Aorta (tissue), 5 donors: ENCODE data around the gene GREB1. TPM values are rescaled to one million over a fixed set of nuclear protein-coding genes. Genes with fewer than 3 reads are reported as not detected.

ENCODE experiments used
- ATAC-seq: fragments of 200-7000 bp; cut with Tn5 transposase; one replicate; pipeline ENCODE4 v1.9.1; 2022; ENCODE audit warnings: moderate library complexity; ENCODE audit not compliant: low FRiP score
- DNase-seq, 2 donors: peaks; one replicate each; pipeline ENCODE4 v3.0.0-alpha.2; 2020
- H3K27ac ChIP-seq, 2 donors: one replicate each; pipeline ENCODE4 v1.5.1; 2013; ENCODE audit warnings: low read length in 2 of 2, mild to moderate bottlenecking in 2 of 2, moderate library complexity in 2 of 2, control low read depth in 1 of 2, inconsistent platforms in 1 of 2, low read depth in 1 of 2
- H3K27me3 ChIP-seq, 2 donors: one replicate each; pipeline ENCODE4 v1.6.1; 2013; ENCODE audit warnings: control low read depth in 1 of 2, low read length in 1 of 2, mild to moderate bottlenecking in 1 of 2, moderate library complexity in 1 of 2; ENCODE audit not compliant: insufficient read depth in 2 of 2, control insufficient read depth in 1 of 2
- H3K36me3 ChIP-seq, 2 donors: one replicate each; pipeline ENCODE4 v1.6.1; 2013; ENCODE audit warnings: control low read depth in 1 of 2, low read length in 1 of 2, mild to moderate bottlenecking in 1 of 2; ENCODE audit not compliant: insufficient read depth in 2 of 2, control insufficient read depth in 1 of 2
- H3K4me1 ChIP-seq, 2 donors: one replicate each; pipeline ENCODE4 v1.6.1; 2013; ENCODE audit warnings: low read length in 2 of 2, control low read depth in 1 of 2, mild to moderate bottlenecking in 1 of 2, moderate library complexity in 1 of 2; ENCODE audit not compliant: insufficient read depth in 2 of 2, control insufficient read depth in 1 of 2
- H3K4me3 ChIP-seq, 2 donors: one replicate each; pipeline ENCODE4 v1.5.1; 2013; ENCODE audit warnings: low read length in 2 of 2, control low read depth in 1 of 2, mild to moderate bottlenecking in 1 of 2
- H3K9me3 ChIP-seq: one replicate; pipeline ENCODE4 v1.6.1; 2013; ENCODE audit warnings: mild to moderate bottlenecking, low read length; ENCODE audit not compliant: control insufficient read depth
- WGBS, 2 donors: extraction: QIAGEN DNeasy Blood & Tissue Kit; methylation state at CpG; one replicate each; pipeline ENCODE4 v1.1.7; 2013; 5-methylcytosine and 5-hydroxymethylcytosine counted together
- intact Hi-C, 2 donors: fragments of 100-400 bp; cut with DNase I; formaldehyde crosslinking; loops; one replicate each; pipeline versions ENCODE4 v1.14.2 to v1.15.0; 2022
- polyA plus RNA-seq, 2 donors: library from polyadenylated mRNA; stranded (reverse); fragments of 200-250 nt; gene quantifications; one replicate each; pipeline ENCODE4 v1.2.3, GENCODE V29; 2013
- total RNA-seq, 2 donors: library from RNA; stranded (reverse); fragmentation: NEBNext Ultra II Directional; extraction: Animal tissue kit (Norgen Biotek cat#: 25700); gene quantifications; one replicate each; pipeline ENCODE4 v1.2.1, GENCODE V29; 2021
- donor health status: healthy with polysubstance abuse.
- donor health status: Bipolar disorder and iron deficiency.
- donor health status: DM: no; HTN: no; CAD: no.
- donor health status: DM: no; HTN: no; CAD: no.
- donor health status: DM: yes; HTN: yes; CAD: no.

The GREB1 gene
- total and polyA plus RNA-seq, 4 donors, result 0.13 to 8.6 (median 7.2) TPM; not detected in 1

DNA sequence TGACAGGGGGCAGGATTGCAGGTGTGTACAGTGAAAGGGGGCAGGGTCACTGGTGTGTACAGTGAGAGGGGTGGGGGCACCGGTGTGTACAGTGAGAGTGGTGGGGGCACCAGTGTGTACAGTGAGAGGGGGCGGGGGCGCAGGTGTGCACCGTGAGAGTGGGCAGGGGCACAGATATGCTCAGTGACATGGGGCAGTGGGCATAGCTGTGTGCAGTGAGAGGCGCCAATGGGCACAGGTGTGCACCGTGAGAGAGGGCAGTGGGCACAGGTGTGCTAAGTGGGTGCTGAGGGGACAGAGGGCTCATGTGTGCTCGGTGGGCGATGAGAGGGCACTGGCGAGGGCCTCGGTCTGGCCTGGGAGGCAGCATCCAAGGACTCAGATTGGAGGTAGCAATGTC lies 63.0 kb downstream of the GREB1 start:
- no peaks in the 10 kb centered on the region for H3K9me3 ChIP-seq
- H3K36me3 ChIP-seq, result no peaks in the 10 kb centered on the region
- no peak overlapping the region for H3K27ac ChIP-seq
- peak in 1 of 2 donors; percentile 61 for DNase-seq
- no peak overlapping the region for H3K4me3 ChIP-seq
- intact Hi-C loops, result no loop called here
- H3K4me1 ChIP-seq, result no peaks in the 10 kb centered on the region
- no peak for ATAC-seq
- H3K27me3 ChIP-seq, result no peaks in the 10 kb centered on the region
- WGBS, 2 donors, result 94% methylated on average over 10 of the region's 10 CpGs

DNA sequence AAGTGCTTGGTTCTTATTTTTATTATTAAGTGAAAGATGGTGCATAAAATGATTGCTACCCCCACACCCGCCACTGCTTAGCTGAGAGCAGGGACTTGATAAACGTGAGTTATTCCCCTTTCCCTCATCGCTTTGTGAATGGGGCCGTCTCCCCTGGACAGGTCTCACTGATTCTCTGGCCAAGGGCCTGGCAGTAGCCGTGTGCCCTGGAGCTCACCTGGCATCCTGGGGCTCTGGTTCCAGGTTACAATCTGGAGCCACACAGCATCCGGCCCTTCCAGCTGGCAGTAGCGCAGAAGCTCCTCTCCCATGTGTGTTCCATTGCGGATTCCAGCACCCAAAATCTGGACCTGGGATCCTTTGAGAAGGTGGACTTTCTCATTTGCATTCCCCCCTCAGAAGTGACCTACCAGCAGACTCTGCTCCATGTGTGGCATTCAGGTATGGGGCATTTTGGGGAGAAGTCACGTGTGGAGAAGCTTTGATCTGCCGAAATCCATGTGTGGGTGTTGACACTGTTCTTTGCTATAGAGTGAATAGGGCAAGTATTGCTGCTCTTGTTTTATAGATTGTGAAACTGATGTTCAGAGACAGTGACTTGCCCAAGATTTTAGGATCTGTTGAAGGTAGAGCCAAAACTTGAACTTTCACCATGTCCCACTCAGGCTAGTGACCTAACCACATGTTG lies 63.8 kb downstream of the GREB1 start:
- ATAC-seq (no peak), DNase-seq (peak in 1 of 2 donors; percentile 54)
- Histone ChIP-seq H3K4me1 (no peaks in the 10 kb centered on the region), H3K4me3 (no peak overlapping the region), H3K36me3 (no peaks in the 10 kb centered on the region), H3K27ac (no peak overlapping the region), H3K27me3 (no peaks in the 10 kb centered on the region), H3K9me3 (no peaks in the 10 kb centered on the region)
- WGBS, 2 donors, result 80 to 83% methylated on average over 10 of the region's 10 CpGs
- intact Hi-C loops, result no loop called here

DNA sequence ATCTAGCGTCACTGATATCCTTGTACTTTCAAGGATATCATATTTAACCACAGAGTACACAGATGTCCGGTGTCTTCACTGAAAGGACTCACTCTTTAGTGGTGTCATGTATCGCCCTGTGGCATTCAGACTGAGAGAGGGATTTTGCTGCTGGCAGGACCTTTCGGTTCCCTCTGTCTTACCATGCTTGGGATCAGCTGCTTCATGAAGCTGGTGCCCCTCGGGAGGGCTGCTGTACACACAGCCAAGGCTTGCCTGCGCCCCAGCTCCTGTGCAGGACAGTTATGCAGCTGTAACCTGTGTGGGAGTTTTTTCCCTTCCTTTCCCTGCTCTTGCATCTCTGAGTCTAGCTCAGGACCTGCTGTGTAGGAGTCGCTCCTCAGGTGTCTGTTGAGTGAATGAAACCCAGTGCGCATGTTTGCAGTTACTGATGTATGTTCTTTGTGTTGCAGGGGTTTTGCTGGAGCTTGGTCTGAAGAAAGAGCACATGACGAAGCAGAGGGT lies 64.4 kb downstream of the GREB1 start:
- H3K4me3 ChIP-seq, result no peak overlapping the region
- no peaks in the 10 kb centered on the region for H3K27me3 ChIP-seq
- H3K9me3 ChIP-seq, result no peaks in the 10 kb centered on the region
- H3K36me3 ChIP-seq, result no peaks in the 10 kb centered on the region
- intact Hi-C loops, result no loop called here
- peak; percentile 1 to 45 for DNase-seq
- no peaks in the 10 kb centered on the region for H3K4me1 ChIP-seq
- no peak overlapping the region for H3K27ac ChIP-seq
- ATAC-seq, result no peak
- WGBS, 2 donors, result 61 to 62% methylated on average over 9 of the region's 9 CpGs

DNA sequence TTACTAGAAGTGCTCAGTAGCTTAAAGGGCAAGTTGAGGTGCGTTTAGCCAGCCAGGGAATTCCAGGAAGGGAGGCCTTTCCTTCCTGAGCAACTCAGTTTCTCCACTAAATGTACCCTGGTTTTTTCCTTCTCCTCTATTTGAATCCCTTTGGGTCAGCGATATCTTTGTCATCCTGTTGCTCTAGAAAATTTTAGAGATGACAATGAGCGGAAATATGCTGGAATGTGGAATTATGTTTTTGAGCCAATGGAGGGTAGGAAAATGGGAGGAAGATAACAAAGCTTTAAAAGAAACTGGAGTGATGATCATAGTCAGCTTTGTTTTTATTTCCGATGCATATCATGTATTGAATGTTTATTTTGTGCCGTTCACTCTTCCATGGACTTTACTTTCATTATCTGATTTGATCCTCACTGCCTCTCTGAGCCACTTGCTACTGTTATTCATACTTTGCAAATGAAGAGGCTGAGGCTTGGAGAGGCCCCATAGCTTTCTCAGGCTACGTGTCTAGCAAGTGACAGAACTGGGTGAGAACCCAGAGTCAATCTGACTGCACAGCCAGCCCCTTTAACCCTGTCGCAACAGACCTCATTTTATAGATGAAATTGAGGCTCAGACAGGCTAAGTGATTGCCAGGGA lies 68.8 kb downstream of the GREB1 start:
- 71 to 75% methylated on average over 7 of the region's 7 CpGs for WGBS, 2 donors
- Histone ChIP-seq H3K9me3 (no peaks in the 10 kb centered on the region), H3K36me3 (no peaks in the 10 kb centered on the region), H3K4me3 (no peak overlapping the region), H3K27ac (no peak overlapping the region), H3K27me3 (peaks cover 0 to 3% of the 10 kb centered on the region in 2 donors), H3K4me1 (no peaks in the 10 kb centered on the region)
- DNase-seq, result peak; percentile 4 to 5
- intact Hi-C loops, result no loop called here
- ATAC-seq, result no peak

DNA sequence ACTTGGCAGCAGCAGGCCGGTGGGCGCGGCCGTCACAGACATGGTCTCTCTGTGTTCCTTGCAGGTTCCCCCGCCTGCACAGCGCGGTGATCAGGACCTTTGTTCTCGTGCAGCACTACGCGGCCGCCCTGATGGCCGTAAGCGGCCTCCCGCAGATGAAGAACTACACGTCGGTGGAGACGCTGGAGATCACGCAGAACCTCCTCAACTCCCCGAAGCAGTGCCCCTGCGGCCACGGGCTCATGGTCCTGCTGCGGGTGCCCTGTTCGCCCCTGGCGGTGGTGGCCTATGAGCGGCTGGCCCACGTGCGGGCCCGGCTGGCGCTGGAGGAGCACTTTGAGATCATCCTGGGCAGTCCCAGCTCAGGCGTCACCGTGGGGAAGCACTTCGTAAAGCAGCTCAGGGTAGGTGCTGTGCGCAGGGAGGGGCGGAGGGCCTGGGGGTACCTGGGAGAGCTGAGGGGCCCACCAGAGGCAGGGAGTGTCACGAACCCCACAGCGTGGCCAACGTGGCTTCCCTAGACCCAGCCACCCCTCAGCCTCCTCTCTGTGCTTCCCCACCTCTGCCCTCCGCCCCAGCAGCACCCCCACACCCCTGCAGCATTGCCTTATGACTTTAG lies 76.9 kb downstream of the GREB1 start:
- H3K27me3 ChIP-seq, result no peaks in the 10 kb centered on the region
- H3K9me3 ChIP-seq, result no peaks in the 10 kb centered on the region
- intact Hi-C loops, result no loop called here
- DNase-seq (peak; percentile 34 to 70), ATAC-seq (no peak)
- no peak overlapping the region for H3K4me3 ChIP-seq
- H3K4me1 ChIP-seq, result no peaks in the 10 kb centered on the region
- H3K36me3 ChIP-seq, result no peaks in the 10 kb centered on the region
- WGBS, 2 donors, result 95 to 96% methylated on average over 35 to 38 of the region's 38 CpGs
- no peak overlapping the region for H3K27ac ChIP-seq

DNA sequence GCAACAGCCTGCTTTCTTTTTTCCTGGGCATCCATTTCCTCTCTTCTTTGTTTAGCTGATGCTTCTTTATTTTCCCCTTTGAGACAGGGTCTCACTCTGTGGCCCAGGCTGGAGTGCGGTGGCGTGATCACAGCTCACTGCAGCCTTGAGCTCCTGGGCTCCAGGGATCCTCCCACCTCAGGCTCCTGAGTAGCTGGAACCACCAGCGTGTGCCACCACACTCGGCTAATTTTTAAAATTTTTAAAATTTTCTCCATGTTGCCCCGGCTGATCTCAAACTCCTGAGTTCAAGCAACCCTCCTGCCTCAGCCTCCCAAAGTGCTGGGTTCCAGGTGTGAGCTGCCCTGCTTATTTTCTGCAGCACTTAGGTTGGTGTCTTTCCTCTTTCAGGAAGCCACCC lies 77.4 kb downstream of the GREB1 start:
- H3K4me3 ChIP-seq, result no peak overlapping the region
- 91 to 95% methylated on average over 5 of the region's 5 CpGs for WGBS, 2 donors
- no peak overlapping the region for H3K27ac ChIP-seq
- no peaks in the 10 kb centered on the region for H3K27me3 ChIP-seq
- no peaks in the 10 kb centered on the region for H3K9me3 ChIP-seq
- intact Hi-C loops, result no loop called here
- no peak for ATAC-seq
- H3K4me1 ChIP-seq, result no peaks in the 10 kb centered on the region
- DNase-seq, result no peak
- H3K36me3 ChIP-seq, result no peaks in the 10 kb centered on the region

DNA sequence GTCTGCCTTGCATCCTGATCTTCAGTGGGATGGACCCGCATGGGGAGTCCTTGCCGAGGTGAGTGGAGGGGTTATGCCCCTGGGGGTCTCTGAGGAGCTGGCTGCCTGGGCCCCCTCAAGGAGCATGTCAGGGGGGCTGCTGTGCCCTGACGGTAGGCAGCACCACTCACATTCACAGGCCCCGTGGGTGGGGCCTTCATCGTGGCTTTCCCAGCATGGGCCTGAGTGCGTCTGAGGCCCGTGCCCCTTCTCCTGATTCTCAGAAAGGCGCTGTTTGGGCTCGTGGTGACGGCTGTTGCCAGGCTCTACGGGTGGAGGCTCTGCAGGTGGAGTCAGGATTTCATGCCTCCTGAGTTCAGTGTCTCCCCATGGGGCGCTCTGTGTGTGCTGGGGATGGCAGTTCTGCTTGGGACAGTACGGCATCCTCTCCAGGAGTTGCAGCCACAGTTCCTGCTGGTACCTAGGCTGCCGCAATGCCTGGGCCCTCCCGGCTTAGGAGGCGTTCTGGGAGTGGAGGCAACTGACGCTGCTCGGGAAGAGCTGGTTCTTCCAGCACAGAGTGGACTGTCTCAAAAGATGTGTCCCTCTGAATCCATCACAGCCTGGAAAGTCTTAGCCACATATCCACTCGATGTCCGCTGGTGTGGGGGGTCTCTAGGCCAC lies 78.8 kb downstream of the GREB1 start:
- no peak overlapping the region for H3K27ac ChIP-seq
- no peak for ATAC-seq
- no peaks in the 10 kb centered on the region for H3K36me3 ChIP-seq

DNA sequence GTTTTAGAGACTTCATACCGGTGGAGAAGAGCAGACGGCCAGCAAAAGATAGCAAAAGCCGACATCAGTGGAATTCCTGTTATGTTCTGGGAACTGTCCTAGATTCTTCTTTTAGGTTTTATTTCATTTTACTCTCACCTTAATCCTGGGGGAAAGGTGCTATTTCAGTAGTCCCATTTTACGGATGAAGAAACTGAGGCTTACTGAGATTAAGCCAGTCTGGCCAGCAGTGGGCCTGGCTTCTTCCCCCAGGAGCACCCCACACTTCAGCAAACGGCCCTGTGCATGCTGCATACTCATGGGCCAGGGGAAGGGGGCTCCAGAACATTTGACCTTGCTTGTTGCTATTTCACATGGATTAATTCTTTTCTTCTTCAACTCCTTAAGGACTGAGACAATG lies 79.5 kb downstream of the GREB1 start:
- intact Hi-C loops, result no loop called here
- H3K27me3 ChIP-seq, result no peaks in the 10 kb centered on the region
- DNase-seq, result peak in 1 of 2 donors; percentile 3
- no peak overlapping the region for H3K4me3 ChIP-seq
- no peak for ATAC-seq
- 90 to 92% methylated on average over 5 of the region's 5 CpGs for WGBS, 2 donors
- no peak overlapping the region for H3K27ac ChIP-seq
- H3K36me3 ChIP-seq, result no peaks in the 10 kb centered on the region
- no peaks in the 10 kb centered on the region for H3K9me3 ChIP-seq
- H3K4me1 ChIP-seq, result no peaks in the 10 kb centered on the region

More for the DNA sequence above, 78.8 kb downstream of the GREB1 start:
- intact Hi-C loops, result no loop called here
- WGBS, 2 donors, result 90 to 92% methylated on average over 20 of the region's 20 CpGs
- no peaks in the 10 kb centered on the region for H3K4me1 ChIP-seq
- no peaks in the 10 kb centered on the region for H3K9me3 ChIP-seq
- H3K27me3 ChIP-seq, result no peaks in the 10 kb centered on the region
- H3K4me3 ChIP-seq, result no peak overlapping the region
- DNase-seq, result peak in 1 of 2 donors; percentile 39
